ENCODE data around the gene MS4A4A. TPM values are rescaled to one million over a fixed set of nuclear protein-coding genes. Genes with fewer than 3 reads are reported as not detected.
A peak's percentile ranks its signal among the peaks of the same experiment; 100 is the strongest.

Gene MS4A4A
- total RNA-seq, 1 experiment from 2014 or later: not detected

- DNase-seq: peak in 1 of 2 experiments; percentile 33
- Mint-ChIP-seq H3K9me3 (ENCODE audit: unreplicated experiment) (no peaks in the 10 kb centered on the region), H3K4me3 (ENCODE audit: unreplicated experiment) (no peak overlapping the region), H3K27ac (ENCODE audit: unreplicated experiment) (no peak overlapping the region), H3K27me3 (ENCODE audit: insufficient read depth, unreplicated experiment) (no peaks in the 10 kb centered on the region), H3K4me1 (ENCODE audit: low read depth, unreplicated experiment) (no peaks in the 10 kb centered on the region), H3K36me3 (ENCODE audit: insufficient read depth, unreplicated experiment) (no peaks in the 10 kb centered on the region)
- BruUV-seq (replicated peaks): no TSS peak
- Histone ChIP-seq H3K4me1 (no peaks in the 10 kb centered on the region), H3K27me3 (replicated peaks; ENCODE audit: control insufficient read depth, insufficient read depth, low read length) (no peaks in the 10 kb centered on the region), H3K36me3 (ENCODE audit: control insufficient read depth, insufficient read depth, low read length) (no peaks in the 10 kb centered on the region), H3K4me3 (ENCODE audit: low read depth, low read length) (no peak overlapping the region), H3K9me3 (no peaks in the 10 kb centered on the region)
- intact Hi-C loops (cut with micrococcal nuclease; ENCODE audit: unreplicated experiment): loop anchor here (1.0 to 5.0 kb wide), 3 partner anchors 11 to 272 kb away; no protein-coding TSS in a partner anchor
- ChIA-PET POLR2A (no interaction called here), CTCF (interaction anchor here (0.6 to 2.0 kb wide), 5 partner anchors 11 to 399 kb away, joined by 3 to 13 read pairs (median 4); no protein-coding TSS in a partner anchor)
- TF ChIP-seq CTCF (IDR thresholded peaks at IDR 0.05; ENCODE audit: insufficient read depth in 1 of 2, low read depth in 1 of 2, low read length in 1 of 2, severe bottlenecking in 1 of 2, unreplicated experiment in 1 of 2): peak; percentile 28 to 47
Observed at GRCh38 chr11:60345489-60345888, 65.0 kb downstream of the MS4A4A start.

- Mint-ChIP-seq H3K36me3 (ENCODE audit: insufficient read depth, unreplicated experiment) (no peaks in the 10 kb centered on the region), H3K4me1 (ENCODE audit: low read depth, unreplicated experiment) (peaks cover 10% of the 10 kb centered on the region), H3K4me3 (ENCODE audit: unreplicated experiment) (no peak overlapping the region), H3K27ac (ENCODE audit: unreplicated experiment) (no peak overlapping the region), H3K9me3 (ENCODE audit: unreplicated experiment) (no peaks in the 10 kb centered on the region), H3K27me3 (ENCODE audit: insufficient read depth, unreplicated experiment) (no peaks in the 10 kb centered on the region)
- Histone ChIP-seq H3K36me3 (ENCODE audit: control insufficient read depth, insufficient read depth, low read length) (no peaks in the 10 kb centered on the region), H3K9me3 (no peaks in the 10 kb centered on the region), H3K4me3 (ENCODE audit: low read depth, low read length) (no peak overlapping the region), H3K4me1 (peaks cover 10% of the 10 kb centered on the region), H3K27me3 (replicated peaks; ENCODE audit: control insufficient read depth, insufficient read depth, low read length) (no peaks in the 10 kb centered on the region)
- POLR2A ChIA-PET: no interaction called here
- TF ChIP-seq CTCF (IDR thresholded peaks at IDR 0.05; ENCODE audit: insufficient read depth in 1 of 2, low read depth in 1 of 2, low read length in 1 of 2, severe bottlenecking in 1 of 2, unreplicated experiment in 1 of 2): no peak
- DNase-seq: no peak
- intact Hi-C loops (cut with micrococcal nuclease; ENCODE audit: unreplicated experiment): loop anchor here (5.0 kb wide), 1 partner anchor 270 kb away; no protein-coding TSS in a partner anchor
- BruUV-seq (replicated peaks): no TSS peak
- CTCF ChIA-PET: no interaction called here
Observed at GRCh38 chr11:60347084-60347797, 66.8 kb downstream of the MS4A4A start.

GRCh38 chr11:60348116-60348515 lies 67.7 kb downstream of the MS4A4A start:
- H3K27ac Mint-ChIP-seq (ENCODE audit: unreplicated experiment): no peak overlapping the region
- no peaks in the 10 kb centered on the region for H3K36me3 Mint-ChIP-seq (ENCODE audit: insufficient read depth, unreplicated experiment)
- ChIA-PET POLR2A (no interaction called here), CTCF (interaction anchor here (1.3 kb wide), 1 partner anchor 83 kb away, joined by 3 read pairs; no protein-coding TSS in a partner anchor)
- Histone ChIP-seq H3K4me1 (peaks cover 10% of the 10 kb centered on the region), H3K36me3 (ENCODE audit: control insufficient read depth, insufficient read depth, low read length) (no peaks in the 10 kb centered on the region), H3K9me3 (no peaks in the 10 kb centered on the region), H3K4me3 (ENCODE audit: low read depth, low read length) (no peak overlapping the region), H3K27me3 (replicated peaks; ENCODE audit: control insufficient read depth, insufficient read depth, low read length) (no peaks in the 10 kb centered on the region)
- no peak for TF ChIP-seq CTCF (IDR thresholded peaks at IDR 0.05; ENCODE audit: insufficient read depth in 1 of 2, low read depth in 1 of 2, low read length in 1 of 2, severe bottlenecking in 1 of 2, unreplicated experiment in 1 of 2)
- no peak for DNase-seq
- no TSS peak for BruUV-seq (replicated peaks)
- intact Hi-C loops (cut with micrococcal nuclease; ENCODE audit: unreplicated experiment): loop anchor here (5.0 kb wide), 1 partner anchor 269 kb away; no protein-coding TSS in a partner anchor
- H3K4me1 Mint-ChIP-seq (ENCODE audit: low read depth, unreplicated experiment): peaks cover 10% of the 10 kb centered on the region
- H3K9me3 Mint-ChIP-seq (ENCODE audit: unreplicated experiment): peaks cover 1% of the 10 kb centered on the region
- H3K4me3 Mint-ChIP-seq (ENCODE audit: unreplicated experiment): no peak overlapping the region
- H3K27me3 Mint-ChIP-seq (ENCODE audit: insufficient read depth, unreplicated experiment): no peaks in the 10 kb centered on the region

All from Caco-2 (cell line).